Glomerular endothelial cell (primary cell): ENCODE measurements around the gene CPE. TPM values are rescaled to one million over a fixed set of nuclear protein-coding genes. Genes with fewer than 3 reads are reported as not detected.

Experiments
- DNase-seq: peaks from one replicate; pipeline ENCODE4 v3.0.0-alpha.2; 2011; ENCODE audit warnings: low read depth, low spot score; ENCODE audit errors: extremely low read depth
- total RNA-seq: library from RNA; depleted of rRNA; stranded (reverse); fragments of >200 nt; gene quantifications from 2 replicates; pipeline ENCODE4 v1.2.3, GENCODE V29; 2015

Gene CPE
- total RNA-seq, 1 donor from 2014 or later = 10.2 TPM

DNA sequence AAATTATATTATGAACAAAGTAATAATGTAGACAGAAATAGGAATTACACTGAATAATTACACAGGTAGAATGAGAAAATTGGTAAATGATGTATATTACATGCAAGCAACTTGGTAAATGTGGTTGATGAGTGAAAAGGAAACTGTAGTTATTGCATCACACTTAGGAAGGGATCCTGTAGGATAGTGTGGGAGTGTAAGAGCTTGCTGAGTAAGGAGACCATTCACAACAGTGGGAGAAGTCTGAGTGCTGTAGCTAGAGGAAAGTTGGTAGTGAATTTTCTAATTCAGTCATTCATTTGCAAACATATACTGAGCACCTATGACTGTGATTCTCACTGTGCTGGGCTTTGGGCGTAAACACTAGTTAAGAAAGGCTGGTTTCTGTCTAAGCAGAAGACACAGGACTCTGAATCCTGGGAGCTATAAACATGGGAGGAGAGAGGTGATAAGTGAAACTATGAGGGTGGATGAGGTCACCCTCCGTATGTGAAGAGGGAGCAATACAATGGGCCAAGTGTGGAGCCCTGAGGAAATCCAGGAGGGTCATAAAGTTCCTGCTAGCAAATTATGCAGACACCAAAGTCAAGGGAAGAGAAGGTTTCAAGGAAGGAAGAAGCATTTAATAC lies 14.2 kb upstream of the CPE start:
- DNase-seq = no peak

DNA sequence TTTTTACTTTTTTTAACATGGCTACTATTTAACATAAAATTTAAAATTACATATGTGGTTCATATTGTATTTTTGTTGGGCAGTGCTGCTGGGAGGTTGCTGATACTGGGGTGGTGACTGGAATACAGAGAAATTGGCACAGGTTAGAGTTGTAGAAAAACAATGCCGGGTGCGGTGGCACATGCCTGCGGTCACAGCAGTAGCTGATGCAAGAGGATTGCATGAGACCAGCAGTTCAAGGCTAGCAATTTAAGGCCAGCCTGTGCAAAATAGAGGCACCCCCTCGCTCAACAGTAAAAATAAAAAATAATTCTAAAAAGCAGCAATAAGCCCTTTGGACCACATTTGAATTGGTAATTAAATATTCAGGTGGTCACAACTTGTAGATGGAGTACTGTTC lies 11.8 kb upstream of the CPE start:
- DNase-seq = no peak

DNA sequence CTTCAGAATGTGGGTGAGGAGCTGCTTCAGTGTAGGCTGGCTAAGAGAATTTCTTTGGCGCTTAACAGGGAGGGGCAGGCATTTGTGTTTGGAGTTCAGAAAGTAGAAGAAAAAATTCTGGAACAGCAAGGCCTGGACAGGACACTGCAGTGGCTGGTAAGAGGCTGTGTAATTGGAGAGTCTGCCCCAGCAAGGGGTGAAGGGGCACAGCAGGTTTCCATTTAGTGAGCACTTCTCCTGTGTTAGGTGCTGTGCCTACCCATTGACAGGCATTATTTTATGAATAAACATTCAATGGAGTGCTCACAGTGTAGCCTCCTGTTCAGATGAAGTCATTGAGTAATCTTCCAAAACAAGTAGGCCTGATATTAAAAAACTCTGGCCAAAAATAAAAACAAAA lies 10.7 kb upstream of the CPE start:
- no peak for DNase-seq

DNA sequence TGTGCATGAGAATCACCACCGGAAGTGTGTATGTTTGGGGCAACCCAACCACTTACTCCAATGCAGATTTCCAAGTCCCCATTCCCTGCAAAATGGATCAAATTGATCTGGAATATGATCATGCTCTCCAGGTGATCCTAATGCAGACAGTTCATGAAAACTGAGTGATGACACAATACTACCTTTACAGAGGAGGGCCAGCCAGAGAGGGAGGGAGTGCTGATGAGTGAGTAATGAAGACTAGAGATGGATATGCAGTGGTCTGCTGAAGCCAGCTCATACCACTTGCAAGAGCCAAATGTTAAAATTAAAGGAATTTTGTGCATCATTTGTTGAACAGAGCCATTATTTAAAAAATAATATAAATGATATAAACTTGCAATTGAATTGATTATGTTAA lies 10.2 kb upstream of the CPE start:
- DNase-seq = no peak

DNA sequence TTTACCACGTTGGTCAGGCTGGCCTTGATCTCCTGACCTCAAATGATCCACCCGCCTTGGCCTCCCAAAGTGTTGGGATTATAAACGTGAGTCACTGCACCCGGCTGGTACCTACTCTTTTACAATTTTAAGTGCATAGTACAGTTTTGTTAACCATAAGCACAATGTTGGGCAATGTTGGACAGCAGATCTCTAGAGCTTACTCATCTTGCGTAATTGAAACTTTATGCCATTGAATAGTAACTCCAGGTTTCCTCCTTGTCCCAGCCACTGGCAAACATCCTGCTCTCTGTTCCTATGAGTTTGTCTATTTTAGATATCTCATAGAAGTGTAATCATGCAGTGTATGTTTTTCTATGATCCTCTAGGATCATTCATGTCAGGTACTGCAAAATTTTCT lies 9.3 kb upstream of the CPE start:
- no peak for DNase-seq

DNA sequence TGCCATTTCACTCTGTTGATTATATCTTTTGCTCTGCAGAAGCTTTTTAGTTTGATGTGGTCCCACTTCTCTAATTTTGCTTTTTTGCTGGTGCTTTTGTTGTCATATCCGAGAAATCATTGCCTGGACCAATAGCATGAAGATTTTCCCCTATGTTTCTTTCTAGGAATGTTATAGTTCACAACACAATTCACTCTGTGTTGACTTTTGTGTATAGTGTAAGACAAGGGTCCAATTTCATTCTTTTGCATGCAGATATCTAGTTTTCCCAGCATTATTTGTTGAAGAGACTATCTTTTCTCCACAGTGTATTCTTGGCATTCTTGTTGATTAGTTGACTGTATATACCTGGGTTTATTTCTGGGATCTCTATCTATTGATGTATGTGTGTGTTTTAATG lies 8.3 kb upstream of the CPE start:
- no peak for DNase-seq

DNA sequence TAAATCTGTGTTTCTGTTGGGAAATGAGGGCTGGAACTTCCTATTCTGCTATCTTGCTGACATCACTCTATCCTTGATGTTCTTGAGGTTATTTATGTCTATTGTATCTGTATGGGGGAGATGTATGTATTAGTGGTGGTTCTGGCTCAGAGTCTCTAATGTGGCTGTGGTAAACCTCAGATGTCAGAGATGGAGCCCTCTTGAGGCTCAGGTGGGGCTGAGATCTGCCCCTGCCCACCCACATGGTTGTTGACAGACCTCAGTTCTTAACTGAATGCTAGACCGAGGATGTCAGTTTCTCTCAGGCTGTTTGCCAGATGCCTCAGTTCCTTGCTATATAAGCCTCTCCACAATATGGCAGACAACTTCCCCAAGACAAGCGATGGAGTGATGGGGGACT lies 3.3 kb upstream of the CPE start:
- no peak for DNase-seq

DNA sequence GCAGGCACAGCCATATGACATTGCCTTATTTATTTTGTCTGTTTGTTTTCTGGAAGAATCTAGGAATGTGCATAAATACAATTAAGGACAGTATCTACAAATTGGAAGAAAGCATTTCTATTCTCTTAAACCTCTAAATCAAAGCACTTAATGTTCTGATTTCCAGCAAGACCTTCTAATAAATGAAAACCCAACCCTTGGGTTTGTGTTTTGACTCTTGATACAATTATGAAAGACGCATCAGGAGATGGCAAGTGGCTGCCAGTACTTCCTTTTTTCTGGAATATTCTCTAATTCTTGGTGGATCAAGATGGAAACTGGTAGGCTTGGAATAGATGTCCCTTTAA lies 437 bp upstream of the CPE start:
- no peak for DNase-seq

DNA sequence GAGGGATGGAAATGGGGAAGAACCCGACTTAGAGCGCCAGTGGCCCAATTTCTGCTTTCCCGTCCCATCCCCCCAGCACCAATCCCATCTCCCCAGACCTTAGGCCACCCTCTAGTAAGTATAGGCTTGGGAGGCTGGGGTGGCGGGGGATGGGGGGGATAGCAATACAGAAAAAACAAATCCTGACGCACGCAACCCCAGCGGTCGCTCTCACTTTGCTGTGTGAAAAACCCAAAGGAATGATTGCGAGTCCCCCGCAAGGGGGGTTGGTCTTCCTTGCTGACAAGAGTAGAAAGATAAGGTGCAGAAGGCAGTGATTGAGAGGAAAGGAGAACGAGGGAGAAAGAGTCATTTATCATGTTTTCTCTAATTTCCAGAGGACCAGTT lies 863 bp downstream of the CPE start:
- no peak for DNase-seq

DNA sequence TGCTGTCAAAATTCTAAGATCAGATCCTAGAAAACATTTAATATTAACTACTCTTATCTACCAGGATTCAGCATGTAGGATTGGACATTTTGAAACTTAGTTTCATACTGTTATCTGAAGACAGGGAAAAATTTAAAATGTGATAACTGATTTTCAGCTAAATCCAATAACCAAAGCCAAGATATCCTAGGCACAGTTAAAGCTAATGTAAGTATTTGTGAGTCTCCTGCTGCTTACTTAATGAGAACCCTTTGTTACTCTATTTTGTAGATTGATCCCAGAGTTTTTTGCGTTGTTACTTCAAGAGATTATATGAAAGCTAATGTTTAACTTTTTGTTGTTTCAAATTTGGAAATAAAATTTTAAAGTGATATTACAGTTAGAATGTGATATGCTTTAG lies 2.0 kb downstream of the CPE start:
- DNase-seq = no peak

DNA sequence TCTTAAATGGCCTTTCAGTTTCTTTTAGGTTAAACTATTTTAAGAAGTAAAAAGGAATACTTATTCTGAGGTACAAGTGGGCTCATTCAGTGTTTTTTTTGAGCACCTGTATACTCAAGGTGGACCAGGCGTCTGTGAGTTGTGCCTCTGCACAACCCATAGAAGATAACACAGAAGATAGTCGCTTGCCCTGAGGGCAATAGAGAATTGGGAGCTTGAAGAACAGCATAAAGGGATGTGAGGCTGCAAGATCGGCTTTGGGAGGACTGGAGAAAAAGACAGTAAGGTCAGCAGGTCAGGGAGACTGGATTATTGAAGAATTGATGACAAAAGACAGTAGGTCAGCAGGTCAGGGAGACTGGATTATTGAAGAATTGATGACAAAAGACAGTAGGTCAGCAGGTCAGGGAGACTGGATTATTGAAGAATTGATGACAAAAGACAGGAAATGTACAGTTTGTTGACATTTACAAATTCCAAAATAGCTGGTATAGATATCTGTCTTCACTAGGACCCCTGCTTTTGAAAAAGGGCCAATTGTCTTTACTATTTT lies 3.1 kb downstream of the CPE start:
- DNase-seq = no peak

DNA sequence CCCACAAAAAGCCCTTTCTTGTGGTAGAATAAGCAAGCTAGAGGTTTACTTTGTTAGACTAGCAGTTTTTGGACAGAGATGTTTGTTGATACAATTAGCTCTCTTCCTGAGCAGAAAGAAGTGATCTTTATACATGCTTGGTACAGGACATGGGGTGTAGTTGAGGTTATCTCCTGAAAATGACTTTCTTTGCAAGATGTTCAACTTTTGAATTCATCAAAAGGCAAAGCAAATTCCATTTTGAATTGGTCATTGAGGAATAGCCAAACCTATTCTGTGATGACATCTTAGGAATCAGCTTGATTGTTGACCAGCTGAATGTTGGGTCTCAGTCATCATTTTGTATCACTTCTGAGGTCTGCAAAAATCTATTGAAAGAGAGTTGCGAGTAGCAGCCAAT lies 3.8 kb downstream of the CPE start:
- no peak for DNase-seq

DNA sequence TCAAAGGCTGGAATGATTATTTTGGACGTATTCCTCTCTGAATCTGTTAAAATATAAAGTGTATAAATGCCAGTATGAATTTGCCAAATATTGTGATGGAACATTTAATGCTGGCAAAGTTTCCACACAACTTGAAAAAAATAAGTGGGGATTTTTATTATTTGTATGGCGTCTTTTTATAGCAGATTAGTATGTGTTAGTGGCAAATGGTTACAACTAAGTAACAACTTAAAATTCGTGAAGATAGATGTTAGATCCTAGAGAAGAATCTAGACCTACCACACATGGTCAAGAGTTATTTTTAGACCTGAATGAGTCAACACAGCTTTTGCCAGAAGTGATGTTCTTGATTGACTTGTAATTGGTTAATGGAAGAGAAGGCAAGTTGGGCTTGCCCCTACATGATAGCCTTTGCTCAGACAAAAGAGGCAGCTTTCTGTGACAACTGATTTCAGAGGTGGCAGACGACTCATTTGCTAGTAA lies 4.8 kb downstream of the CPE start:
- no peak for DNase-seq

DNA sequence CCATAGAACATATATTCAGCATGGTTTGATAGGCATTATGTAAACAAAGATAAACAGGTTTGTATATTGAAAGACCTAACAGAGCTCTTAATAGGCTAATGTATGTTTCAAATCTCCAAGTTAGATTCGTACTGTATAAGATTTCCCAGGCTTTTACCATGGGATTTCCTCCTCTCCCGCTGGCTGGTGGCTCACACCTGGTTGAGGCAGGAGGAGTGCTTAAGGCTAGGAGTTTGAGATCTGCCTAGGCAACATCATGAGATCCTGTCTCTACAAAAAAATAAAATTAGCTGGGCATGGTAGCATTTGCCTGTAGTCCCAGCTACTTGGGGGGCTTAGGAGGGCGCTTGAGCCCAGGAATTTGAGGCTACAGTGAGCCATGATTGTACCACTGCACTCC lies 5.4 kb downstream of the CPE start:
- no peak for DNase-seq

DNA sequence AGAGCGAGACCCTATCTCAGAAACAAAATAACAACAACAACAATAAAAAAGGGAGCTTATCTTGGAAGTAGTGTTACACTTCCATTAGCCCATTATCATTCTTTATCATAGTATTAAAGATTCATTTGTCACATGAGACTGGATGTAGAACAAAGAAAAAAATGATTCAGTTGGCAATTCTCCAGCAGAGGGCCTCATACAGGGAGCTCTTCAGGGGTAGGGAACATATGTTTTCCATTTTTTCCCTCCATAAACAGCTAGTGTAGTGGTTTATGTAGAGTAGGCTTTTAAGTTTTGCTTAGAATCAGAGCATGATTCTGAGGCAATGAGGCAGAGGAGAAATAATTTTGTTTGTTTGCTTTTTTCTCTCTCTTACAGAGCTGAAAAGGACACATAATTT lies 5.8 kb downstream of the CPE start:
- no peak for DNase-seq

DNA sequence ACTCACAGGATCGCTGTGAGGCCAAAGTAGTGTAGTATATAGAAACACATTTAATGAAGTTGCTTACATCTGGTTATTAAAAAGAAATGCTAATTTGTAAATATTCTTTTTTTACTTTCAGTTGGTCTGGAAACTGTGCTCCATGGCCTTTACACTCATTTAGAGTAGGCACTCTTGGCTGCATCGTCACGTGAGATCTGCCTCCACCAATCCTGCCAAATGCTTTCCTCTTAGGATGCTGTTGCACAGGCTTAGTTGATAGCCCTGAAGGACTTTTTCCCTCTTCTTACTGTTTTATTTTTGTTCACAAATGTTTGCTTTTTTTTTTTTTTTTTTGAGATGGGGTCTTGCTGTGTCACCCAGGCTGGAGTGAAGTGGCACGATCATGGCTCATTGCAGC lies 6.3 kb downstream of the CPE start:
- DNase-seq = no peak

DNA sequence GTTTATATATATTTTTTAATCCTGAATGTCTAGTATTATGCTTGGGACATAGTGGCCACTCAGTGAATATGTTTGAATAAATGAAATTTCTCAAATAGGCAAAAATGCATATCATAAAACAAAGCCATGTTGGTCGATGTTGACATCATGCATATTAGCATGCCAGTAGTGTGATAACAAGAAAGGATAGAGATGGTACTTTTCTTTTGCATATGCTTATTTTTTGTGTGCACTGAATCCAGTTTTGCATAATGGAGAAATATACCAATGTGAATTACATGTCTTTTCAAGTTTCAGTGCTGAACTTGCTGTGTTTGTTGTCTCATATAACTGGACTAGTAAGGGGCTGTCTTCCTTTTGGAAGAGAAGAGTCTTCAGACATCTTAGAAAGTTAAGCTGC lies 7.5 kb downstream of the CPE start:
- DNase-seq = no peak

DNA sequence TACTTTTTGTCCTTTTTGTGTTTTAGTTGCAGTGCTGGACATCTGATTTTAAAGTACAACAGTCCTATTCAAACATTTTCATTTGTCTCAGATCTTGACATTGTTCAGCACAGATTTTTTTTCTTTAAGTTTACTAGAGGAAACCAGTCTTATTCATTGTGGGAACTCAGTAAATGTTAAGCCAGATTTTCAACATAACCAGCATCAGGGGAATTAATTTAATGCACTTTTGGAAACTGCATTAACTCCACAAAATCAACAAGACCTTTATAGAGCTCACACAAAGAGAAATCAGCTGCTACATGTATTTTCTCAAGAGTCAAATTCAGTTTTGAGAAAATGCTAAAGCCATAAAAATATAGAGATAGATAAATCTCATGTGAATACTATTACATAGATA lies 9.9 kb downstream of the CPE start:
- DNase-seq = no peak

DNA sequence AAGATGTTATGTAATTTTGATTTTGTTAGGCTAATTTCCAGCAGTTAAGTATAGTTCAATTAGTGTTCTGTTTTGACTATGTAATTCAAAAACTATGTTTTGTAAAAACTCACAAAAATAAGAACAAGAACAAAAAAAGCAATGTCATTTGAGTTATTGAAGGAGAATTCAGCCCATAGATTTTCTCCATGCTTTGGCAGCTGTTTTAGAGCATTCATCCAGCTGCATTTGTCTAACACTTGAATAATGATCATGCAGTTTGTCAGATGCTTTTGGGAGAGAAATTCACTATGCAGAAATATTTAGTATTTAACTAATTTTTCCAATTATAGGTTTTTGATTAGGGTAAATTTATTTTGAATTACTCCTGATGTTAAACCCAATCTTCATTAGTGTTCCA lies 14.2 kb downstream of the CPE start:
- DNase-seq = no peak

DNA sequence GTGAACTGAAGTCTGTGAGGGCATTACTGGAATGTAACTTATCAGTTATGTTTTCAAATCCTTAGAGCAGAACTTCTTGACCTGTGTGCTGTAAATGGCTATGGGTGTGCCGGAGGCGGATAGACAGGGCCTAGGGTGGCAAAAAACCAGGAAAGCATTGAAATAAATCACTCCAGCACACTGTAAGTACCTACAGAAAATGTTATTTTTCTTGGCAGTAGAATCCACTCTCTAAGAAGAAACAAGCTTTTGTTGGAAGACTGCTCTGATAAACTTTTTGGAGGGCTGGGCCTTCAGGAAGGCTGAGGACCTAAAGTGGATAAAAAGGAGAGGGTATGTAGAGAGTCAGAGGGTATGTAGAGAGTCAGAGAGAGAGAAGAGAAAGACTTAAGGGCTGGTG lies 14.9 kb downstream of the CPE start:
- no peak for DNase-seq

DNA sequence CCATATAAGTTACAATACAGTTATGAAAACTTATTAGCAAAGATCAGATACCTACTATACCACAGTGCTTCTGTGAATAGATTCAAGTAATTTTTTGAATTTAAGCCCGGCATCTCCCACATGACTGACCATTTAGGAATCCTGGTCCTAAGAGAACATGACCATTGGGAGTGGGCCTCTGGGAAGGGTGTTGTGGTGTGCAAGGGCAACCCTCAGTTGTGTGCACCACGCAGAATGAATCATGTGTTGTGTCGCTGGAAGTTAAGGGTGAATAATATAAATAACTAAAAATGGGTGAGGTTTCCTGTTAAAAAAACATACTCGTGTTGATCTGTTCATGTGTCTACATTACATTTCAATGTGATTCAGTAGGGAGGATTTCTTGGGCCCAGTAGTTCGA lies 15.5 kb downstream of the CPE start:
- no peak for DNase-seq

DNA sequence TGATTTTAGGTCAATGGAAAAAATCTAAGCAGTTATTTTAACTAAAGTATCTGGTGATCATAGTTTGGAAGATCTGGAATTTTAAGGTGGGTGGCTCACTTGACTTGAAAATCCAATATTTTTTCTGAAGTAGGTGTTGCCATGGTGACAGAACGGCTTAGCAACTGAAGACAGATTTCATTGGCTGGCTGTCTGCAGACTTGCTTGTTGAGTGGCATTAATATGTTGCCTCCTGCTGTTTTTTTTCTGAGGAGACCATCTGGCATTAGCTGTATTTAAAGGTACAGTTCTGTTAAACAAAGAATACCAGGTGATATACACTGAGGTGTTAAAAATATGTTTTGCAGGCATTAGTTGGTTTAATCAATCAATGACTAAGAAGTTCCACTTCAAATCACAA lies 19.8 kb downstream of the CPE start:
- DNase-seq = peak; percentile 3

DNA sequence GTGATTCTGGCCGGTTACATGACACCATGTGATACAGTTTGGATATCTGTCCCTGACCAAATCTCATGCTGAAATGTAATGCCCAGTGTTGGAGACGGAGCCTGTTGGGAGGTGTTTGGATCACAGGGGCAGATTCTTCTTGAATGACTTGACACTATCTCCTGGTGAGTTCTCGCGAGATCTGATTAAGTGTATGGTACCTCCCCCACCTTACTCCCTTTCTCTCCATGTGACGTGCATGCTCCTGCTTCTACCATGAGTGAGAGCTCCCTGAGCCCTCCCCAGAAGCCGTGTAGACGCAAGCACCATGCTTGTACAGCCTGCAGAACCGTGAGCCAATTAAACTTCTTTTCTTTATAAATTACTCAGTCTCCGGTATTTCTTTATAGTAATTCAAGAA lies 23.6 kb downstream of the CPE start:
- no peak for DNase-seq
